GM10248 (cell line): ENCODE results near the gene CD93.

Source experiments
- CTCF ChIA-PET: fragments of 300-600 bp; sonication (Branson Sonifier 250); formaldehyde crosslinking; extraction: SDS; loops from one replicate; lab custom pipeline; 2021; ENCODE audit warnings: antibody characterized with exemption; lab: Yijun Ruan, JAX
- POLR2A ChIA-PET: fragments of 350-650 bp; sonication (Branson Sonifier 250); formaldehyde crosslinking; extraction: SDS; loops from one replicate; lab custom pipeline; 2020; ENCODE audit warnings: antibody characterized with exemption; lab: Yijun Ruan, JAX
- DNase-seq: peaks from one replicate; pipeline ENCODE4 v3.0.0; 2012; ENCODE audit errors: extremely low spot score
- CTCF ChIP-seq: IDR thresholded peaks from 2 replicates; pipeline ENCODE4 v1.5.1; 2012; ENCODE audit warnings: mild to moderate bottlenecking, low read depth; ENCODE audit errors: extremely low read depth, missing control alignments, control extremely low read depth

CD93 gene

DNA sequence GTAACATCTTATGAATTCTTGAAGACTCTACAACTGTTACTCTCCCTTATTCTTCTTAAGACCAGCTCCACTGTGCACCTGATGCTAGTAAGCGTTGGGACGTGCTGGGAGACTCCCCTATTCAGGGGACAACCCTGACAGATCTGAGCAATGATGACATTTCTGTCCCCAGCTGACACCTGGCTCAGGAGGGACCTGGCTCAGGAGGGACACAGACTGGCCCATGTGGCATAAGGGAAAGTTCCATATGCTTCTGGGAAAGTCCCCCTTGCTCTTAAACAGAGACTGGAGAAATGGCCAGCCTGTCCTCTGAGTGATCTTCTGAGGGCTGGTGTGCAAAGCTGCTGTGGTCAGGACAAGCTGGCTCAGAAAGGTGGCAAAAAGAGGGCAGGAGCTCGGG, 10.0 kb upstream of the CD93 start:
- CTCF ChIA-PET, result interaction anchor here (0.9 to 1.9 kb wide), 12 partner anchors 9 to 139 kb away, joined by 3 to 7 read pairs (median 4); partner anchors contain the start of gene CD93

DNA sequence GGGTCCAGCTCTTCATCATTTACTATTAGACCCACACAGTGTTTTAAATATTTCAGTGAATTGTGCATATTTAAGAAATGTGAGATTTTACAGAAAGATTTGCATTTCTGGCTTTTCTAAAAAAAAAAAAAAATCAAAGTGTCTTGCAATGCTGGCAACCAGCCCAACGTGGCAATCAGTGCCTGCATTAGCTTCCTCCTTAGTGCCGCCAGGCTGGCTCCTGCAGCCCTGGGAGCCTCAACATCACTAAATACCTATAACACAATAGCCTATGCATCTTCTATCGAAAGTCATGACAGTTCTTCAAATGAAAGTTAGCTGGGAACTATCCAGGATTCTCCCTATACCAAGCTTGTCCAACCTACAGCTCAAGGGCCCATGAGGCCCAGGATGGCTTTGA, 9.4 kb upstream of the CD93 start:
- no peak for TF ChIP-seq CTCF
- ChIA-PET CTCF (interaction anchor here (0.9 to 1.9 kb wide), 8 partner anchors 9 to 106 kb away, joined by 3 to 7 read pairs (median 4); partner anchors contain the start of gene CD93), POLR2A (no interaction called here)
- no peak for DNase-seq

More for the DNA sequence above, 10.0 kb upstream of the CD93 start:
- no peak for TF ChIP-seq CTCF
- POLR2A ChIA-PET, result no interaction called here
- DNase-seq, result peak; percentile 31

GRCh38 chr20:23094927-23095326, 8.8 kb upstream of the CD93 start:
- TF ChIP-seq CTCF, result no peak
- ChIA-PET CTCF (interaction anchor here (0.7 to 1.8 kb wide), 6 partner anchors 13 to 32 kb away, joined by 3 to 7 read pairs (median 4); no protein-coding TSS in a partner anchor), POLR2A (no interaction called here)
- DNase-seq, result no peak

- POLR2A ChIA-PET, result no interaction called here
- CTCF ChIA-PET, result interaction anchor here (0.7 to 1.3 kb wide), 3 partner anchors 19 to 32 kb away, joined by 3 read pairs; no protein-coding TSS in a partner anchor
- no peak for TF ChIP-seq CTCF
- DNase-seq, result no peak
Measured at GRCh38 chr20:23094213-23094896, 8.2 kb upstream of the CD93 start.

DNA sequence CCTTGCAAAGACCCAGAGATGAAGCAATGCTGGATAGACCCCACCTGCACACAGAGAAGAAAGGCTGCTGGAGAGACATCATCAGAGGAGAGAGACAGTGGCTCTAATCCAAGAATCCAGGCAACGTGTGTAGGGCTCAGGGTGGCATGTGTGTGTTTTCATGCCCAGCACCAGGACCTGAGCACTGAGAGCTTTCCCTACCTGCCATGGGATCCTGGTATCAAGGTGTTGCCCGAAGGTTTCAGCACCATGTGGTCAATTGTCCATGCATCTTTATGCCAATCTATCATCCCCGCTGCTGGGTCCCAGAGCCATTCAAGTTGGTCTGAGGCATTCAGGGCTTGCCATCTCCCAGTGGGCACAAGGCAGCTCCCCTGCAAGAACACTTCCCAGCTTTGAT, 7.5 kb upstream of the CD93 start:
- ChIA-PET CTCF (interaction anchor here (1.3 kb wide), 1 partner anchor 31 kb away, joined by 3 read pairs; no protein-coding TSS in a partner anchor), POLR2A (no interaction called here)
- DNase-seq, result no peak
- TF ChIP-seq CTCF, result no peak

DNA sequence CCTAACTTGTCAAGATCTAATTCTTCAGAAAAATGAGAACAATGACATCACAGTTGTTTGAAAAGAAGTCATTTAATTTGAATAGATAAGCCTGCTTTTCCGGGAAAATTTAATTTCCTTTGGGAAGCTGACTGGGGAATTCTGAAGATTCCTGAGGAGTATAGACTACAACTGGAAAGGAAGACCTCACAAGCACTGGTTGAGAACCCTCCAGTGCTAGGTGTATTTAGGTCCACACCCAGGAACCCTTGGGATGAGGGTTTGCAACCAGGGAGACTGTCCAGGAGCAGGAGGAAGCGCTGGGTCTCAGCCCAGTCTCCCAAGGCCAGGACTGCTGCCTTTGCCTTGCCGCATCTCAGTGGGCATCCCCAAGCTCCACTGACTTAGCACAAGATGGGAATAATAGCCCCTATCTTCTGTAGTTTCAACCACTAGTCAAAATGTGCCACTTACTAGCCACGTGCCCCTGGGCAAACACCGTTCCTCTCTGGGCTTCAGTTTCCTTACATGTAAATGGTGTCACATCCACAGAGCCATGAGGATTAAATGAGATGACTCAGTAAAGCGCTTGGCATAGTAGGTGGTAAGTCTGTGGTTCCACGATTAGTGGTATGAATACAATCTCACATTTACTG, 6.9 kb upstream of the CD93 start:
- no peak for DNase-seq
- POLR2A ChIA-PET, result no interaction called here
- no peak for TF ChIP-seq CTCF
- CTCF ChIA-PET, result no interaction called here
